ENCODE results near the gene COMT. TPM values are rescaled to one million over a fixed set of nuclear protein-coding genes. Genes with fewer than 3 reads are reported as not detected.
"Not testable (repeated sequence)": the region's sequence is repeated elsewhere in the genome, so short reads cannot be mapped to it uniquely, and the experiment has no call there.

The COMT gene
- total and polyA plus RNA-seq, 4 donors = 96.7 to 176 (median 106) TPM

DNA sequence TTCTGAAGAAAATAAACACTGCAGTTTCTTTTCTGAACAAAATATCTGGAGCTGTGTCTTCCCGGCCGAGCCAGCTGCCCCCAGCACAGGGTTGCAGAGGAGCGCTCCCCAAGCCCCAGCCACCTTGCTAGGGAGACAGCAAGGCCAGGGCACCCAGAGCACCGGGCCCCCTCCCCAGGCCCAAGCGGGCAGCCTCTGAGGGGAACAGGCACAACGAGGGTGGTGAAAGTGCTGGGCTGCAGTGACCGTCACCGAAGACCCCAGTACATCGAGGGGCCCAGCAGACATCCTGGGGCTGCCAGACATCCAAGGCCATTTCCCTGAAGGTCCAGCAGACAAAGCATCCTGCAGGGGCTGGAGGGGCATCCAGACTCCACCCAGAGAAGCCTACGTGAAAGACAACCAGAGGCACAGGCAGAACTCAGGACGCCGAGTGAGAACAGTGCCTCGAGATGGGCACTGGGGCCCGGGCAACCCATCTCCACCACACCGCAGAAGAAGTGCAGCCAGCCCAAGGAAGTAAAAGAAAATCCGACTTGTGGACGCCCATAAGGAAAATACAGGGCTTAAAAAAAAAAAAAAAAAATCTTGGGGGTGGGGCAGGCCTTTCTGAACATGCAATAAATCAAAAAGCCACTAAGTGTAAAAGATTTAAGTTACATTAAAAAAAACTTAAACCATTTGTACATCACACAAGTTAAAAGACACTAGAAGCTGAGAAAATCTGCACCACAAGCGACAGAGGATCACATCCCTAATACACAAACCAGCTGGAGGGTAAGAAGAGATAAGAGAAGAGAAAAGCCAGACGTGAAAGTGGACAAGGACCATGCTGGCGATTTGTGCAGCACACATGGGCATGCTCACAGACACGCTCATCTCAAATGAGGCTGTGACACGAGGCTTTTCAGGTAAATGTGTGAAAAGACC lies 36.0 kb upstream of the COMT start:
- Histone ChIP-seq H3K9me3 (ENCODE audit: control insufficient read depth, low read length) (no peaks in the 10 kb centered on the region), H3K4me1 (ENCODE audit: control insufficient read depth in 1 of 2, insufficient read depth in 2 of 2, low read length in 2 of 2) (no peaks in the 10 kb centered on the region), H3K27ac (ENCODE audit: low read depth in 1 of 2, low read length in 2 of 2) (no peak overlapping the region), H3K36me3 (ENCODE audit: control insufficient read depth in 1 of 2, insufficient read depth in 2 of 2, low read length in 1 of 2) (peaks cover 0 to 2% of the 10 kb centered on the region in 2 donors), H3K4me3 (ENCODE audit: low read length in 2 of 2) (no peak overlapping the region), H3K27me3 (ENCODE audit: control insufficient read depth in 1 of 2, insufficient read depth in 2 of 2, low read length in 1 of 2) (no peaks in the 10 kb centered on the region)
- intact Hi-C loops (cut with DNase I) = no loop called here
- ATAC-seq (ENCODE audit: low FRiP score) = no peak
- DNase-seq = no peak
- 83 to 84% methylated on average over 22 of the region's 22 CpGs for WGBS, 2 donors

DNA sequence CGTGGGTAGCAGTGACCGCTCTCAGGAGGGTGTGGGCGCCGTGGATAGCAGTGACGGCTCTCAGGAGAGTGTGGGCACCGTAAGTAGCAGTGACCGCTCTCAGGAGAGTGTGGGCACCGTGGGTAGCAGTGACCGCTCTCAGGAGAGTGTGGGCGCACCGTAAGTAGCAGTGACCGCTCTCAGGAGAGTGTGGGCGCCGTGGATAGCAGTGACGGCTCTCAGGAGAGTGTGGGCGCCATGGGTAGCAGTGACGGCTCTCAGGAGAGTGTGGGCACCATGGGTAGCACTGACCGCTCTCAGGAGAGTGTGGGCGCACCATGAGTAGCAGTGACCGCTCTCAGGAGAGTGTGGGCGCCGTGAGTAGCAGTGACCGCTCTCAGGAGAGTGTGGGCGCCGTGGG lies 34.7 kb upstream of the COMT start:
- H3K9me3 ChIP-seq (ENCODE audit: control insufficient read depth, low read length); H3K36me3 ChIP-seq (ENCODE audit: control insufficient read depth in 1 of 2, insufficient read depth in 2 of 2, low read length in 1 of 2); H3K4me3 ChIP-seq (ENCODE audit: low read length in 2 of 2); H3K4me1 ChIP-seq (ENCODE audit: control insufficient read depth in 1 of 2, insufficient read depth in 2 of 2, low read length in 2 of 2); DNase-seq; intact Hi-C loops (cut with DNase I); H3K27ac ChIP-seq (ENCODE audit: low read depth in 1 of 2, low read length in 2 of 2); ATAC-seq (ENCODE audit: low FRiP score); H3K27me3 ChIP-seq (ENCODE audit: control insufficient read depth in 1 of 2, insufficient read depth in 2 of 2, low read length in 1 of 2): not testable (repeated sequence)
- WGBS, 2 donors = 93 to 95% methylated on average over 21 to 25 of the region's 25 CpGs

DNA sequence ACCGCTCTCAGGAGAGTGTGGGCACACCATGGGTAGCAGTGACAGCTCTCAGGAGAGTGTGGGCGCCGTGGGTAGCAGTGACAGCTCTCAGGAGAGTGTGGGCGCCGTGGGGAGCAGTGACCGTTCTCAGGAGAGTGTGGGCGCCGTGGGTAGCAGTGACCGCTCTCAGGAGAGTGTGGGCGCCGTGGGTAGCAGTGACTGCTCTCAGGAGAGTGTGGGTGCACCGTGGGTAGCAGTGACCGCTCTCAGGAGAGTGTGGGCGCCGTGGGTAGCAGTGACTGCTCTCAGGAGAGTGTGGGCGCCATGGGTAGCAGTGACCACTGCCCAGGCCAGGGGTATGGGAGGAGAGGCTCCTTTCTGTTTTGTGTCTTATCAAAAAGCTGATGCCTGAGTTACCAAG lies 33.7 kb upstream of the COMT start:
- H3K4me3 ChIP-seq (ENCODE audit: low read length in 2 of 2); H3K27me3 ChIP-seq (ENCODE audit: control insufficient read depth in 1 of 2, insufficient read depth in 2 of 2, low read length in 1 of 2); intact Hi-C loops (cut with DNase I); H3K9me3 ChIP-seq (ENCODE audit: control insufficient read depth, low read length); ATAC-seq (ENCODE audit: low FRiP score); H3K36me3 ChIP-seq (ENCODE audit: control insufficient read depth in 1 of 2, insufficient read depth in 2 of 2, low read length in 1 of 2); H3K4me1 ChIP-seq (ENCODE audit: control insufficient read depth in 1 of 2, insufficient read depth in 2 of 2, low read length in 2 of 2); H3K27ac ChIP-seq (ENCODE audit: low read depth in 1 of 2, low read length in 2 of 2); DNase-seq: not testable (repeated sequence)
- WGBS, 2 donors = 90 to 92% methylated on average over 16 of the region's 16 CpGs

DNA sequence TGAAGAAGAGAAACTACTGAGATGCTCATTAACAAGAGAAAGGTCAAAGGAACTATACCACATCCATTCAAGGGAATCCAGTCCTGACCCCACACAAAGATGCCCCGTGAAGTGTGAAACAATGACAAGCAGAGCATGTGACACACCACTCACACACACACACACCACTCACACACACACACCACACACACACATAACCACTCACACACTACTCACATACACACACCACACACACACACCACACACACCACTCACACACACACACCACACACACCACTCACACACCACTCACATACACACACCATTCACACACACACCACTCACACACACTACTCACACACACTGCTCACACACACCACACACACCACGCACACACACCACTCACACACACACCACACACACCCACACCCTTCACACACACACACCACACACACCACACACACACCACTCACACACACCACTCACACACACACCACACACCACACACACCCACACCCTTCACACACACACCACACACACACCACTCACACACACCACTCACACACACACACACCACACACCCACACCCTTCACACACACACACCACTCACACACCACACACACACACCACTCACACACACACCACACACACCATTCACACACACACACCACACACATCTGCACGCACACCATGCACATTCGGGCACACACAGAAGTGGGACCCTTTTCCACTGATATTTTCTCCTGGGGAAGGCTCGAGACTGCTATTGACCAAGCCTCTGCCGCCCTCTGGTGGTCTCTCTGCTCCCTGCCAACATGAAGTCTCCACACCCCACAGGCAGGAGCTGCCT lies 32.0 kb upstream of the COMT start:
- Histone ChIP-seq H3K9me3 (ENCODE audit: control insufficient read depth, low read length) (no peaks in the 10 kb centered on the region), H3K27me3 (ENCODE audit: control insufficient read depth in 1 of 2, insufficient read depth in 2 of 2, low read length in 1 of 2) (no peaks in the 10 kb centered on the region), H3K4me3 (ENCODE audit: low read length in 2 of 2) (no peak overlapping the region), H3K36me3 (ENCODE audit: control insufficient read depth in 1 of 2, insufficient read depth in 2 of 2, low read length in 1 of 2) (no peaks in the 10 kb centered on the region), H3K4me1 (ENCODE audit: control insufficient read depth in 1 of 2, insufficient read depth in 2 of 2, low read length in 2 of 2) (no peaks in the 10 kb centered on the region), H3K27ac (ENCODE audit: low read depth in 1 of 2, low read length in 2 of 2) (no peak overlapping the region)
- DNase-seq = peak; percentile 88 to 94
- ATAC-seq (ENCODE audit: low FRiP score) = peak; percentile 89
- intact Hi-C loops (cut with DNase I) = loop anchor here (1.0 to 10.0 kb wide), 3 partner anchors 55 to 179 kb away; partner anchors contain the start of genes GNB1L (in 1 of the 2) and RTL10 (in 1 of the 2)
- WGBS, 2 donors = 33 to 35% methylated on average over 6 of the region's 6 CpGs

DNA sequence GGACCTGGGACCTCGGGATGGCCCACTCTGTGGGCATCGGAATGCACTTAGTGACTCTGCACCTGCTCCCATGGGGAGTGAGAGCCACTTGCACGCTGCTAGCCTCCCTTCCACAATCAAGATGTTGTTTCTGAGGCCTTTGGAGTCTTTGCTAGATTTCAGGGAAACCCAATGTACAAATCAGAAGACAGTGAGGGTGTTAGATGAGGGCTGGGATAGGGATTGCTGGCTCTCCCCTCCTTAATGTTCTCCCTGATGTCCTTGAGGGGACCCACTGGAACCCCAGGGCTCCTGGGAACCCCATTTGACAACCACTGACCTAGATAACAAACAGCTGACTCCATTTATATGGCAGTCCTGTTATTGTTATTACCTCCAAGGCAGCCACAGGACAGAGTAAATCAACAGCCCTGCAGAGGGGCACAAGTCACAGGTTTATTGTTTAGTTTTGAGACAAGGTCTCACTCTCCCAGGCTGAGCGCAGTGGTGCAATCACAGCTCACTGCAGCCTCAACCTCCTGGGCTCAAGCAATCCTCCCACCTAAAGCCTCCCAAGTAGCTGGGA lies 31.3 kb upstream of the COMT start:
- Histone ChIP-seq H3K9me3 (ENCODE audit: control insufficient read depth, low read length) (no peaks in the 10 kb centered on the region), H3K4me3 (ENCODE audit: low read length in 2 of 2) (no peak overlapping the region), H3K36me3 (ENCODE audit: control insufficient read depth in 1 of 2, insufficient read depth in 2 of 2, low read length in 1 of 2) (peaks cover 0 to 2% of the 10 kb centered on the region in 2 donors), H3K27ac (ENCODE audit: low read depth in 1 of 2, low read length in 2 of 2) (no peak overlapping the region), H3K4me1 (ENCODE audit: control insufficient read depth in 1 of 2, insufficient read depth in 2 of 2, low read length in 2 of 2) (no peaks in the 10 kb centered on the region), H3K27me3 (ENCODE audit: control insufficient read depth in 1 of 2, insufficient read depth in 2 of 2, low read length in 1 of 2) (no peaks in the 10 kb centered on the region)
- intact Hi-C loops (cut with DNase I) = loop anchor here (1.0 to 10.0 kb wide), 3 partner anchors 55 to 180 kb away; partner anchors contain the start of genes GNB1L (in 1 of the 2) and RTL10 (in 1 of the 2)
- ATAC-seq (ENCODE audit: low FRiP score) = no peak
- 31 to 37% methylated on average over 4 of the region's 4 CpGs for WGBS, 2 donors
- no peak for DNase-seq

DNA sequence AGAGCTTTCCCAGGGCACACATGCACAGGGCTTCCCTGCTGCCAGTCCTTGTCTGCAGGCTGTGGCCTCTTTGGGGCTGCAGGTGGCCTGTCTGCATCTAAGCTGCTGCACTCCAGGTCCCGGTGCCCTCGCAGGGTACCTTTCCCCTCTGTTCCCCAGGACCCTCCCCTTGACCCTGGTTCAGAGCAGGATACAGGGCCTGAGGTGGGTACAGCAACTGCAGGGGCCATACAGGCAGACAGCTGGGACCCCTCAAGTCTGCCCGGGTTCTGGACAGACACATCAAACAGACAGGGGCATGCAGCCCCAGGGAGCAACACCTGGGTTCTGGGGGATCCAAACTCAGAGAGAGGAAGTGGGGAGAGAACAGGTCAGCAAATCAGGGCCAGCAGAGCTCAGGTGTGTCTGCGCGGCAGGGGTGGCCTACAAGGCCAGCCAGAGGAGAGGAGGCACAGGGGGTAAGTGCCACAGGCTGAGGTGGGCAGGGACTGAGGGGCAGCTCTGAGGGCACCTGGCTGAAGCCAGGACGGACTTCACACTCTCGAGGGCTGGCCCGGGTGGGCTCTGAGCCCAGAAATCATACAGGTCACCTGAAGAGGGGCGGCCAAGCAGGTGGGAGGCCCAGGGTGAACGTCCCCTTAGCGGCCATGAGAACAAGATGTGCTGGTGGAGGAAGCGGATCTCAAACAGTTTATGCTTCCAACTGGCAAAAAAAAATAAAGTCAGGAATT lies 29.9 kb upstream of the COMT start:
- Histone ChIP-seq H3K4me3 (ENCODE audit: low read length in 2 of 2) (no peak overlapping the region), H3K36me3 (ENCODE audit: control insufficient read depth in 1 of 2, insufficient read depth in 2 of 2, low read length in 1 of 2) (peaks cover 0 to 3% of the 10 kb centered on the region in 2 donors), H3K27ac (ENCODE audit: low read depth in 1 of 2, low read length in 2 of 2) (no peak overlapping the region), H3K27me3 (ENCODE audit: control insufficient read depth in 1 of 2, insufficient read depth in 2 of 2, low read length in 1 of 2) (no peaks in the 10 kb centered on the region), H3K4me1 (ENCODE audit: control insufficient read depth in 1 of 2, insufficient read depth in 2 of 2, low read length in 2 of 2) (no peaks in the 10 kb centered on the region), H3K9me3 (ENCODE audit: control insufficient read depth, low read length) (no peaks in the 10 kb centered on the region)
- 86 to 87% methylated on average over 12 of the region's 12 CpGs for WGBS, 2 donors
- no peak for ATAC-seq (ENCODE audit: low FRiP score)
- peak in 1 of 2 donors; percentile 70 for DNase-seq
- intact Hi-C loops (cut with DNase I) = loop anchor here (2.0 to 10.0 kb wide), 2 partner anchors 57 to 181 kb away; partner anchors contain the start of genes GNB1L (in 1 of the 2) and RTL10 (in 1 of the 2)

DNA sequence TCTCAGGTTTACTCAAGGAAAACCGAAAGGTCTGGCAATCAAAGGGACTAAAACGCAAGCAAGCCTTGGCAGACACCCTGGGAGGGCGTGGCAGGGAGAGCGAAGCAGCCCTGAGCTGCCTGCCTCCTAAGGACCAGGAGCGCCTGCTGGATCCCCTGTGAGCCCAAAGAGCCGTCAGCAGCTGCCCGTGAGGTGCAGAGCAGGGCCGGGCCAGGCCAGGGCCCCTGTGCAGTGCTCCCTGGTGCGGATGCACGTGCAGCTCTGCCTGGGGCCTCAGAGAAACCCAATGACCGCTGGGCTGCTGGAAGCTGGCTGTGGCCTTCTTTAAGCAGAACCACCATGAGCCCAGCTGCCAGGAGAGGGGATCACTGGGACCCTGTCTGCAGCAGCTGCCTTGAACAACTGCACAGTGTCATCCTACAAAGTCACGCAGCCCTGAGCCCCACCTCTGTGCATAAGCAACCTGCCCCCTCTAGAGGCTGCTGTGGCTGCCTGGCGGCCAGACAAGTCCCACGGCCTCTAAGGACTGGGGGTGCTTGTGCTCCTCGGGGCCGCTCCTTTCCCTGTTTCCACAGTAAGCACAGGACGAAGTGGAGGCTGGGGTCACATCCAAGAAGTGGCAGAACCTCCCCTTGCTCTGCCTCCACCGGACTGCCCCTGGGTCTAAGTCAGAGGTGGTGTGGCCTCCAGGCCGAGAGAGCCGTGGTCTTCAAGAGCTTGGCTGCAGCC lies 29.1 kb upstream of the COMT start:
- peaks cover 0 to 6% of the 10 kb centered on the region in 2 donors for H3K36me3 ChIP-seq (ENCODE audit: control insufficient read depth in 1 of 2, insufficient read depth in 2 of 2, low read length in 1 of 2)
- DNase-seq = peak in 1 of 2 donors; percentile 67
- no peak overlapping the region for H3K4me3 ChIP-seq (ENCODE audit: low read length in 2 of 2)
- H3K27ac ChIP-seq (ENCODE audit: low read depth in 1 of 2, low read length in 2 of 2) = no peak overlapping the region
- H3K9me3 ChIP-seq (ENCODE audit: control insufficient read depth, low read length) = no peaks in the 10 kb centered on the region
- no peak for ATAC-seq (ENCODE audit: low FRiP score)
- no peaks in the 10 kb centered on the region for H3K4me1 ChIP-seq (ENCODE audit: control insufficient read depth in 1 of 2, insufficient read depth in 2 of 2, low read length in 2 of 2)
- 70 to 74% methylated on average over 20 of the region's 20 CpGs for WGBS, 2 donors
- intact Hi-C loops (cut with DNase I) = loop anchor here in 1 of 2 donors (10.0 kb wide), 1 partner anchor 58 kb away; the partner anchor contains the start of genes GNB1L and RTL10
- no peaks in the 10 kb centered on the region for H3K27me3 ChIP-seq (ENCODE audit: control insufficient read depth in 1 of 2, insufficient read depth in 2 of 2, low read length in 1 of 2)

Measured in aorta (tissue), 5 donors.